Fibroblast of peridontal ligament (primary cell): Measurements from ENCODE around the gene CERKL.
A peak's percentile ranks its signal among the peaks of the same experiment; 100 is the strongest.

Experiments used
- DNase-seq: peaks from one replicate; pipeline ENCODE4 v3.0.0-alpha.2; 2010; ENCODE audit errors: extremely low read depth

Gene CERKL

GRCh38 chr2:181678861-181679543, 22.1 kb upstream of the CERKL start:
- no peak for DNase-seq

- peak; percentile 79 for DNase-seq
Observed at GRCh38 chr2:181677912-181678586, 21.1 kb upstream of the CERKL start.

DNA sequence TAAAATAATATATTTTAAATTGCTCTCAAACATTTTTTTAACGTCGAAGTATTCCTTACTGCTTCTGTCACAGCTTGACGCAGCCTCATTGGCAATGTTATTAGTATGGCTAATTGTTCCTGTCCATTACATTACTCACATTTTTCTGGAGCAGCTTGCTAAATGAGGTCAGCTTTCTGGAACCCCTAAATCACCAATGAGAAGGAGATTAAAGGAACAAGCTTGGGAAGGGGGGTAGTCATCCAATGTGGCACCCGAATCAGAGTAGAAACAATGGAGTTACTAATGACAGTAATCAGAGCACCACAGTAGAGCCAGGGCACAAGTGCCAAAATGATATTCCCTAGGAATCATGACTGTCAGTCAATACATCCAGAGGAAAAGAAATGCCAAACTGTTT, 18.3 kb upstream of the CERKL start:
- DNase-seq, result no peak

GRCh38 chr2:181674461-181674860, 17.6 kb upstream of the CERKL start:
- DNase-seq, result no peak

DNA sequence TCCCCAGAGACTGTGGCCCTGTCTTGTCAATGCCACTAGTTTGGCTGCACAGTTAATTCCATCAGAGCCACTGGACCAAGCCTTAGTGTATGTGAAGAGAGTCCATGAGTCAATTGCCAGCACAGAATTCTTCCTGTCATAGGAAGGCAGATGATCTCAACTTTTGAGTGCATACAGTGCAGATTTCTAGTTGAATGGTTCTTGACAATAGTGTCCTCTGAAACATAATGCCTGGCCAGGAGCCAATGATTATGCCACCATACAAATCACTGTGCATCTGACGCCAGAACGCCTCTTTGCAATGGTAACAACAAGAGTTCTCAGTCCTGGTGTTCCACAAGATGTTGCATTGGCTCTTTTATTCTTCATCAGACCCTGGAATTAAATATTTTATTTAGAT, 16.3 kb upstream of the CERKL start:
- DNase-seq, result no peak

GRCh38 chr2:181672255-181673008, 15.5 kb upstream of the CERKL start:
- DNase-seq, result no peak

- DNase-seq, result no peak
Observed at GRCh38 chr2:181670632-181671031, 13.7 kb upstream of the CERKL start.

DNA sequence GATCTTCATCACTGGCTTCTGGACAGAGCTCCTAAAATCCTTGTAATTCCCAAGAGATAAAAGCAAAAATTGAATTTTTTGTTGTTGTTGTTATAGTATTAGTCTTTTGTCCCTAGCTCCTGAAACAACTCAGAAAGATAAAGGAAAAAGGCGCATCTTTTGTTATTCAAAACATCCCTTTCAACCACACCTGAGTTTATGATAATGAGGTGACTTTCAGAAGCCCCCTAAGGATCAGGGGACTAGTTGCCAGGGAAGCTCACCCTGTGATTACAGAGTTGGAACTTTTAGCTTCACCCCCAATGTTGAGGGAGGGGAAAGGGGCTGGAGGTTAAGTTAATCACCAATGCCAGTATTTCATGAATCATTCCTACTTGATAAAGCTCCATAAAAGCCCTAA, 10.3 kb upstream of the CERKL start:
- no peak for DNase-seq

DNA sequence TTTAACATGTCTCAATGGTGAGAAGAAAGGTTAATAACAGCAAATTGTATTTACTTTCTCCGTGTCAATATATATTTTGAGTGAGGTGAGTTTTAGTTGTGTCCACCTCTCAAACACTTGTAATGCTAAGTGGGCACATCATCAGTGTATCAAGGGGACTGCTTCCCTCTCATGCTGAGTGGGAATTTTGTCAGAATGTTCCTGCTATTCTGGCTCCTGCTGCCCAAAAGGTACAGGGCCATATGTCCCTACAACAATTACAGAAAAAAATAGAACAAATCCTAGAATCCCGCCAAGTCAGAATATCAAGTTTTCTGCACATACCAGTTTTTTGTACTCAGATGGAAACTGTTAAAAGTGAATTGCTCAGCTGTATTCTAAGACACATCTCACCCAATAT, 5.4 kb upstream of the CERKL start:
- DNase-seq, result no peak

- no peak for DNase-seq
Observed at GRCh38 chr2:181660181-181660580, 3.3 kb upstream of the CERKL start.

GRCh38 chr2:181658444-181658843, 1.5 kb upstream of the CERKL start:
- DNase-seq, result no peak

DNA sequence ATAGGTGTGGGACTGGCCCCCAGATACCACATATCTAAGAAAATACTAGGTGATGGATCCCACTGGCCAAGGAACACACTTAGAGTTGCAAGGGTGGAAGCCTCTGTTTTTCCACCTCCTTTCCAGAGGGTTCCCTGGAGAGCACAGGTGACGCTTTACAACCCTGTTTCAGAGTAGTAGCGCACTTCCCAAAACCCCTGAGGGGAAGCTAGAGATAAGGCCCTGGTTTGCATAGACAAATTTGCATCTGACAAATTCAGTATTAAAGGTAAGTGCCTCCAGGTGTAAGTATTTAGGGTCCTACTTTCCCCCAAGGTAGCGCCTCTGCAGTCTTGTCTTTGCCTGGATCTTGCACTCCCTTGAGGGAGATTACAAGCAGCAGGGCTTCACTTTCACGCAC, 474 bp upstream of the CERKL start:
- DNase-seq, result no peak

DNA sequence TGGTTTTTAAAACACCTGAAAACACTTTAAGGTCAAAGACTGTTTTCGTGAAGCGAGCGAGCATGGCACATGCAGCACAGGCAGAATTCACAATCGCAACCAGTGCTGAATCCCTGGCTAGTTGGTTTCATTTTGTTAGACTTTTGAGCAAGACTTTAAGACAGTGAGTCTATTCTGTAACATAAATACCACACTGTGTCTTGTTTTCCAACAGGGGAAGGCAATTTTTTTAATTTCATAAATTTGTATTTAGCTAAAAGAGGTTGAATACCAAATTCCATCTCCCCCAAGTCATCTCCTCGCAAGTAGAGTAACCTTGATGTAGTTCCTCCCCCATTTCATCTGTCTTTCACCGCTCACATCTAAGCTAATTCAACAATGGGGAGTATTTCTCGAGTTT, 1.4 kb downstream of the CERKL start:
- no peak for DNase-seq

- no peak for DNase-seq
Observed at GRCh38 chr2:181649436-181649979, 7.4 kb downstream of the CERKL start.

GRCh38 chr2:181648478-181649155, 8.3 kb downstream of the CERKL start:
- no peak for DNase-seq

DNA sequence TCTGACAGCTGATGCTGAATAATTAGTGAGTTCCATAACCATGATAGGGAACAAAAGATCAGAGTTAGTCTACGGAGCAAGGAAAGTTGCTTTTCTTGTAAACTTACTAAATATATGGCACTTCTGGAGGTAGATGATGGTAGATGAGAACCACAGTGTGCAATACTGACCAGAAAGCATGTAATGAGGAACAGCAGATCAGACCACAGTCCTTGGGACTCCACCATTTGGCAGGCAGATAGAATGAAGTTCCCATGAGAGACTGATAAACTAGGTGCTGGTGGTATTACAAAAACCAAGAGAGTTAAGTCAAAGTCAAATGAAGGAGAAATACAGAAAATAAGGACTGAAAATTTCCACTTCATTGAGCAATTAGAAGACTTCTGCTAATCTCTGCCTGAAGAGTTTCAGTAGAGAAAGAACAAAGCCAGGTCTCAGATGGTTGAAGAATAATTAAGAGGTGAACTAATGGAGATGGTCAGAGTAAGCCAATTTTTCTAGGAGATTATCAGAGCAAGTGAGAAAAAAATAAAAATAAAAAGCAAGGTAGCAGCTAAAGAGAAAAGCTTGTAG, 10.4 kb downstream of the CERKL start:
- DNase-seq, result no peak

- no peak for DNase-seq
Observed at GRCh38 chr2:181643151-181643550, 13.8 kb downstream of the CERKL start.

DNA sequence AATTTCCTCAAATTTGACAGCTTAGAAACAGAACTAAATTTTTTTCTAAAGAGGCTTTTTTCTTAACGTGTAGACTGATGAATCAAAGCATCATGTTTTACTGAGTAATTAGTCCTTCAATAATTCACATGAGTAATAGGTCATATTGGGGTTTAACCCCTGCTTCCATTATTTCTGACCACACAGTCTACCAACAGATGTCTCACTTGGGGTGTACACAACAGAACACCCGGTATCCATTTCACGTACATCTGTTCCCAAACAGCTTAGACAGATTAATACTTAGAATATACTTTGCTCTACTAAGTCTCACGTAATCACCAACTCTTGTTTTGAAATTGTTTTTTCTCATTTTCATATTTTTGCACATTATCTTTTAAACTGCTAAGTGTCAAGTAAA, 14.8 kb downstream of the CERKL start:
- DNase-seq, result no peak

GRCh38 chr2:181639686-181640085, 17.2 kb downstream of the CERKL start:
- DNase-seq, result no peak

GRCh38 chr2:181632733-181633401, 24.0 kb downstream of the CERKL start:
- DNase-seq, result no peak
